Stimulated activated CD8-positive, alpha-beta memory T cell treated with anti-CD3 and anti-CD28 coated beads, Interleukin-4, amount 100 ng/mL, for 1 hour (primary cell): Measurements from ENCODE around the gene CDC42SE2.

ENCODE experiments used
- DNase-seq, 2 donors: peaks; one replicate each; pipeline ENCODE4 v3.0.0-alpha.2; 2020; ENCODE audit warnings: low read depth in 2 of 2, low spot score in 1 of 2

CDC42SE2 gene

DNA sequence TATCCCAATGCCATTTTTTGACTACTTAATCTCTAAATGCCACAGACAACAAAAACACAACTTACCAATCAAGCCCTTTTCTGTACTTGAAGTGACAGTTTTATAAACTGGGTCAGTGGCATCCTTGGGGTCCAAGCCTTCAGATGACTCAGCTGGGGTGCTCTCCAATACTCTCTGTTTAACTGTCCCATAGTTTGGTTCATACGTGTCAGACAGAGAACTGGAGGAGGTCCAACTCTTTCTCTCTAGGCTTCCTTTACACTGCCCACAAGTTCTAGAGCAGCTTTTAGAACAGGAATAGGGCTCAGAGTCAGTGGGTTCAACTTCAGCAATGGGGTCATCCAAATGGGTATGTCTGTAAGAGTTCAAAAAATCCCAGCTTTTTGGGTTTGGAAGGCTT, 166.9 kb downstream of the CDC42SE2 start:
- DNase-seq, result no peak

DNA sequence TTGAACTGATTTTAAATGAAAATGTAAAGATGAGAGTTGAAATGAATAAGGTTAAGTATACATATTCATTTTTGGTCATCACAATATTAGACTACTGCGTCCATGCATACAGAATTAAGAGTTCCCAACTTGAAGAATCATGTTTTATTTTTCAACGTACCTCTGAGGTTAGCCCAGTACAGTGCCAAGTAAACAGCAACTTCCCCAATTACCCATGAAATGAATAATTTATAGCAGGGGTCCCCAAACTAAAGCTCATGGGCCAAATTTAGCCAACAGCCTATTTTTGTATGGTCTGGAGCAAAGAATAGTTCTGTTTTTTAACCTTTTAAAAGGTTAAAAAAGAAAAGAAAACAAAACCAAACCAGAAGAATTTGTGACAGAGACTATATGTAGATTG, 167.9 kb downstream of the CDC42SE2 start:
- no peak for DNase-seq

DNA sequence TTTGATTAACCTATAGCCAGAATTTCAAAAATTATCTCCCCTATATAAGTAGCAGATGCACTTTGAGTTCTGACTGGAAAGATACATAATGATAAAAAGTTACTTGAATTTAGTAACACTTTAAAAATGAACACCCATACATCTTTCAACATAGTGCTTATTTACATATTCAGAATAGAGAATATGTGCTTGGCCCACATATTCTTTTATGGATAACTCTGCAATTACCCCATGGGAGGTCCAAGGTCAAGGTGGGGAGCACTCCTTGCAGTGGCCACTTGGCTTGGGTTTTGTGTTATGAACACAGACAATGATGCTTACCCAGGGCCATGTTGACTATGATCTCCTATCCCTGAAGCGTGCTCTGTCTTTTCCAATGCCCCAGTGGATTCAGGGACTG, 169.3 kb downstream of the CDC42SE2 start:
- no peak for DNase-seq

DNA sequence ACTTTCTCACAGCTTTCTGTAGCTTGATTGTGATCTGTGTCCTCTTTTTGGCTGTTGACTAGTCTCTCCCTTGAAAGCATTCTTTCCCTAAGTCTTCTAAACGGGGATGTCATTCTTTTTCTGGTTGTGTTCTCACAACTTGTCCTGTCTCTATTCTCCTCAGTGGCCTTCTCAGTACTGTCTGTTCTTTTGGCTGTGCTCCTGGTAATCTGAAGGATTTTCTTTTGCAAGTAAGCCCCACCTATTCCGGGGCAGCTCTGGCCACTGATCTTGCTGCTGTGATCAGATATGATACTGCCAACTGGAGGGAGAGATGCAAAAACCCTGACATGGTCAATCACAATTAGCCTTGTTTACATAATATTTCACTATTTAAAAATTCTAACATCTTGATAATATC, 172.2 kb downstream of the CDC42SE2 start:
- no peak for DNase-seq

DNA sequence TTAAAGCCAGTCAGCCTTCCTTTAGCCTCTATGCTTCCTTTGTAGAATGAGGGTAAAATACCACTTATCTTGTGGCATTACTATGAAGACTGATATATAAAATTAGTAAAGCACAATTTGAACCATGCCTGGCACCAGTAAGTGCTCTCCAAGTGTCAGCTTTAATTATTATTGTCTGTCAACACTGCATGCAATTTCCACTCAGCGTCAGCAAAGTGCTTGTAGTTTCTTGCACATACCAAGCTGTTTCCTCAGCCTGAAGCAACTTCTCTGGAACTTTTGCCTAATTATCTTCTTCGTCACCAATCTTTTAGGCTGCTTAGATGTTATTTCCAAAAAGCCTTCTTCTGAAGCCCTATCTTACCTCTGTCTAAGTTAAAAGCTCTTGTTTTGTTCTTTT, 177.3 kb downstream of the CDC42SE2 start:
- no peak for DNase-seq
